ENCODE data around the gene MRPS5.

- TF ChIP-seq CTCF (conservative IDR thresholded peaks at IDR 0.05; ENCODE audit: low read depth, low read length) (no peak), EZH2 (IDR thresholded peaks at IDR 0.05; ENCODE audit: low read length, unreplicated experiment) (no peak)
Observed at GRCh38 chr2:95138702-95139101, 17.1 kb upstream of the MRPS5 start.
